HepG2 (cell line): ENCODE results near the gene PRDX5.

Experiments used
- ESRRA ChIP-seq: sonication (generic); formaldehyde crosslinking; IDR thresholded peaks from 2 replicates; pipeline ENCODE4 v1.5.1; 2020; ENCODE audit warnings: mild to moderate bottlenecking, low read depth, missing genetic modification reagents
- HDAC2 ChIP-seq: sonication (generic); formaldehyde crosslinking; IDR thresholded peaks from 2 replicates; pipeline ENCODE4 v1.4.0; 2020; ENCODE audit warnings: missing genetic modification reagents
- MAF1 ChIP-seq: sonication (generic); formaldehyde crosslinking; IDR thresholded peaks from 2 replicates; pipeline ENCODE4 v1.5.0; 2020; ENCODE audit warnings: missing genetic modification reagents, borderline replicate concordance
- MED1 ChIP-seq: sonication (generic); formaldehyde crosslinking; IDR thresholded peaks from 2 replicates; pipeline ENCODE4 v1.4.0; 2020; ENCODE audit warnings: missing genetic modification reagents
- POLR2A ChIP-seq, 2 experiments: IDR thresholded peaks; 2 replicates each; pipeline ENCODE4 v1.6.1; 2011; ENCODE audit warnings: low read depth in 2 of 2, low read length in 2 of 2, mild to moderate bottlenecking in 1 of 2, moderate library complexity in 1 of 2; ENCODE audit not compliant: insufficient read depth in 1 of 2
- SMAD9 ChIP-seq: sonication (generic); formaldehyde crosslinking; IDR thresholded peaks from 2 replicates; pipeline ENCODE4 v1.5.1; 2020; ENCODE audit warnings: mild to moderate bottlenecking, missing genetic modification reagents
- SOX6 ChIP-seq, 2 experiments: fragments of 450-650 bp in 1 of 2; sonication (generic) in 1 of 2; formaldehyde crosslinking in 1 of 2; IDR thresholded peaks; 2 replicates each; pipeline versions ENCODE4 v1.4.0 to v1.6.1; 2017 to 2020; ENCODE audit warnings: antibody characterized with exemption in 1 of 2, mild to moderate bottlenecking in 1 of 2, missing genetic modification reagents in 1 of 2
- TGIF2 ChIP-seq: IDR thresholded peaks from 2 replicates; pipeline ENCODE4 v1.6.1; 2016; ENCODE audit warnings: control low read depth, missing compliant biosample characterization
- ZMYM4 ChIP-seq: sonication (generic); formaldehyde crosslinking; IDR thresholded peaks from 2 replicates; pipeline ENCODE4 v1.8.1; 2023; ENCODE audit warnings: mild to moderate bottlenecking, missing genetic modification reagents
- ZNF263 ChIP-seq: sonication (generic); formaldehyde crosslinking; IDR thresholded peaks from 2 replicates; pipeline ENCODE4 v1.4.0; 2020; ENCODE audit warnings: missing genetic modification reagents
- TF ChIP-seq, protein P1 (sequence below): sonication (generic); formaldehyde crosslinking; IDR thresholded peaks from 2 replicates; pipeline ENCODE4 v1.5.0; 2020; ENCODE audit warnings: mild to moderate bottlenecking, missing genetic modification reagents, moderate library complexity
- TF ChIP-seq, protein P2 (sequence below): sonication (generic); formaldehyde crosslinking; IDR thresholded peaks from 2 replicates; pipeline ENCODE4 v1.4.0; 2020; ENCODE audit warnings: missing genetic modification reagents
- TF ChIP-seq, protein P3 (sequence below): sonication (generic); formaldehyde crosslinking; IDR thresholded peaks from 2 replicates; pipeline ENCODE4 v1.4.0; 2020; ENCODE audit warnings: missing genetic modification reagents, borderline replicate concordance
- TF ChIP-seq, protein P4 (sequence below): sonication (generic); formaldehyde crosslinking; IDR thresholded peaks from 2 replicates; pipeline ENCODE4 v1.4.0; 2020; ENCODE audit warnings: missing genetic modification reagents

DNA sequence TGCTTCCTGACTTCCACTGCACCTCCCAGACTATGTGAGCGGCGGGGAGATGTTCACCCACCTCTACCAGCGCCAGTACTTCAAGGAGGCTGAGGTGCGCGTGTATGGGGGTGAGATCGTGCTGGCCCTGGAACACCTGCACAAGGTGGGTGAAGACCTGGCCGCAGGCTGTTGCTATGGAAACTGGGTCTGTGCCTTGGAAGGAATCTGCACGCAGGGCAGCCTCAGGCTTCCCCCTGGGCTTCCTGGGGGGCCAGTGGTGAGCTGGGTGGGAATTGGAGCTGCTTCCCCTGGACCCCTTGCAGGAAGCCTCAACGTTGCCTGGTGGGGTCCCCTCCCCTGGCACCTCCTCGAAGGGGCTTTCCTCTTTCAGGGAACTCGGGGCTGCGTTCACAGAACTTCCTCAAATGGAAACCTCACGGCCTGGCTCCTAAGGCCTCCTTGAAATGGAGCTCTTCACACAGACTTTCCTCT, 42.6 kb downstream of the PRDX5 start:
- TF ChIP-seq MAF1 (CRISPR knock-in tag) (no peak), HDAC2 (CRISPR knock-in tag) (no peak), ESRRA (CRISPR knock-in tag) (no peak), ZNF263 (CRISPR knock-in tag) (no peak), MED1 (CRISPR knock-in tag) (no peak), TGIF2 (CRISPR knock-in tag) (no peak), SMAD9 (CRISPR knock-in tag) (no peak), SOX6 (IDR thresholded peaks at IDR 0.05) (no peak), SOX6 (CRISPR knock-in tag; IDR thresholded peaks at IDR 0.05) (no peak), ZMYM4 (CRISPR knock-in tag) (no peak), POLR2A (IDR thresholded peaks at IDR 0.05; ENCODE audit: insufficient read depth in 1 of 2, low read depth in 2 of 2, low read length in 2 of 2) (no peak)
- TF ChIP-seq, protein P1, sequence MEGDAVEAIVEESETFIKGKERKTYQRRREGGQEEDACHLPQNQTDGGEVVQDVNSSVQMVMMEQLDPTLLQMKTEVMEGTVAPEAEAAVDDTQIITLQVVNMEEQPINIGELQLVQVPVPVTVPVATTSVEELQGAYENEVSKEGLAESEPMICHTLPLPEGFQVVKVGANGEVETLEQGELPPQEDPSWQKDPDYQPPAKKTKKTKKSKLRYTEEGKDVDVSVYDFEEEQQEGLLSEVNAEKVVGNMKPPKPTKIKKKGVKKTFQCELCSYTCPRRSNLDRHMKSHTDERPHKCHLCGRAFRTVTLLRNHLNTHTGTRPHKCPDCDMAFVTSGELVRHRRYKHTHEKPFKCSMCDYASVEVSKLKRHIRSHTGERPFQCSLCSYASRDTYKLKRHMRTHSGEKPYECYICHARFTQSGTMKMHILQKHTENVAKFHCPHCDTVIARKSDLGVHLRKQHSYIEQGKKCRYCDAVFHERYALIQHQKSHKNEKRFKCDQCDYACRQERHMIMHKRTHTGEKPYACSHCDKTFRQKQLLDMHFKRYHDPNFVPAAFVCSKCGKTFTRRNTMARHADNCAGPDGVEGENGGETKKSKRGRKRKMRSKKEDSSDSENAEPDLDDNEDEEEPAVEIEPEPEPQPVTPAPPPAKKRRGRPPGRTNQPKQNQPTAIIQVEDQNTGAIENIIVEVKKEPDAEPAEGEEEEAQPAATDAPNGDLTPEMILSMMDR (CRISPR knock-in tag), result no peak
- TF ChIP-seq, protein P2, sequence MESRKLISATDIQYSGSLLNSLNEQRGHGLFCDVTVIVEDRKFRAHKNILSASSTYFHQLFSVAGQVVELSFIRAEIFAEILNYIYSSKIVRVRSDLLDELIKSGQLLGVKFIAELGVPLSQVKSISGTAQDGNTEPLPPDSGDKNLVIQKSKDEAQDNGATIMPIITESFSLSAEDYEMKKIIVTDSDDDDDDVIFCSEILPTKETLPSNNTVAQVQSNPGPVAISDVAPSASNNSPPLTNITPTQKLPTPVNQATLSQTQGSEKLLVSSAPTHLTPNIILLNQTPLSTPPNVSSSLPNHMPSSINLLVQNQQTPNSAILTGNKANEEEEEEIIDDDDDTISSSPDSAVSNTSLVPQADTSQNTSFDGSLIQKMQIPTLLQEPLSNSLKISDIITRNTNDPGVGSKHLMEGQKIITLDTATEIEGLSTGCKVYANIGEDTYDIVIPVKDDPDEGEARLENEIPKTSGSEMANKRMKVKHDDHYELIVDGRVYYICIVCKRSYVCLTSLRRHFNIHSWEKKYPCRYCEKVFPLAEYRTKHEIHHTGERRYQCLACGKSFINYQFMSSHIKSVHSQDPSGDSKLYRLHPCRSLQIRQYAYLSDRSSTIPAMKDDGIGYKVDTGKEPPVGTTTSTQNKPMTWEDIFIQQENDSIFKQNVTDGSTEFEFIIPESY (CRISPR knock-in tag), result no peak
- TF ChIP-seq, protein P3, sequence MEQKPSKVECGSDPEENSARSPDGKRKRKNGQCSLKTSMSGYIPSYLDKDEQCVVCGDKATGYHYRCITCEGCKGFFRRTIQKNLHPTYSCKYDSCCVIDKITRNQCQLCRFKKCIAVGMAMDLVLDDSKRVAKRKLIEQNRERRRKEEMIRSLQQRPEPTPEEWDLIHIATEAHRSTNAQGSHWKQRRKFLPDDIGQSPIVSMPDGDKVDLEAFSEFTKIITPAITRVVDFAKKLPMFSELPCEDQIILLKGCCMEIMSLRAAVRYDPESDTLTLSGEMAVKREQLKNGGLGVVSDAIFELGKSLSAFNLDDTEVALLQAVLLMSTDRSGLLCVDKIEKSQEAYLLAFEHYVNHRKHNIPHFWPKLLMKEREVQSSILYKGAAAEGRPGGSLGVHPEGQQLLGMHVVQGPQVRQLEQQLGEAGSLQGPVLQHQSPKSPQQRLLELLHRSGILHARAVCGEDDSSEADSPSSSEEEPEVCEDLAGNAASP (CRISPR knock-in tag), result no peak
- TF ChIP-seq, protein P4, sequence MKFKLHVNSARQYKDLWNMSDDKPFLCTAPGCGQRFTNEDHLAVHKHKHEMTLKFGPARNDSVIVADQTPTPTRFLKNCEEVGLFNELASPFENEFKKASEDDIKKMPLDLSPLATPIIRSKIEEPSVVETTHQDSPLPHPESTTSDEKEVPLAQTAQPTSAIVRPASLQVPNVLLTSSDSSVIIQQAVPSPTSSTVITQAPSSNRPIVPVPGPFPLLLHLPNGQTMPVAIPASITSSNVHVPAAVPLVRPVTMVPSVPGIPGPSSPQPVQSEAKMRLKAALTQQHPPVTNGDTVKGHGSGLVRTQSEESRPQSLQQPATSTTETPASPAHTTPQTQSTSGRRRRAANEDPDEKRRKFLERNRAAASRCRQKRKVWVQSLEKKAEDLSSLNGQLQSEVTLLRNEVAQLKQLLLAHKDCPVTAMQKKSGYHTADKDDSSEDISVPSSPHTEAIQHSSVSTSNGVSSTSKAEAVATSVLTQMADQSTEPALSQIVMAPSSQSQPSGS (CRISPR knock-in tag), result no peak
